Activated naive CD4-positive, alpha-beta T cell treated with anti-CD3 and anti-CD28 coated beads, Interleukin-2, amount 10 ng/mL, durations not matched to agents 7 days and 5 days (primary cell): ENCODE data around the gene HSD3B1.
"Not testable (repeated sequence)": the region's sequence is repeated elsewhere in the genome, so short reads cannot be mapped to it uniquely, and the experiment has no call there.

Experiments used
- CTCF ChIA-PET: fragments of 350-600 bp; sonication (Branson Sonifier 250); formaldehyde crosslinking; loops from one replicate; lab custom pipeline; 2021; ENCODE audit warnings: antibody characterized with exemption; lab: Charles Lee
- DNase-seq: peaks from one replicate; pipeline ENCODE4 v3.0.0-alpha.2; 2020
- H3K27ac Mint-ChIP-seq: one replicate; pipeline ENCODE4 v1.8.0; 2021; ENCODE audit warnings: mild to moderate bottlenecking, moderate library complexity, mixed read lengths
- H3K27me3 Mint-ChIP-seq: one replicate; pipeline ENCODE4 v1.8.0; 2021; ENCODE audit warnings: mild to moderate bottlenecking, mixed read lengths
- H3K36me3 Mint-ChIP-seq: one replicate; pipeline ENCODE4 v1.8.0; 2021; ENCODE audit warnings: mixed read lengths
- H3K4me1 Mint-ChIP-seq: one replicate; pipeline ENCODE4 v1.8.0; 2021; ENCODE audit warnings: mixed read lengths
- H3K4me3 Mint-ChIP-seq: one replicate; pipeline ENCODE4 v1.8.0; 2021; ENCODE audit warnings: mild to moderate bottlenecking, moderate library complexity, mixed read lengths
- H3K9me3 Mint-ChIP-seq: one replicate; pipeline ENCODE4 v1.8.0; 2021; ENCODE audit warnings: mixed read lengths

HSD3B1 gene

DNA sequence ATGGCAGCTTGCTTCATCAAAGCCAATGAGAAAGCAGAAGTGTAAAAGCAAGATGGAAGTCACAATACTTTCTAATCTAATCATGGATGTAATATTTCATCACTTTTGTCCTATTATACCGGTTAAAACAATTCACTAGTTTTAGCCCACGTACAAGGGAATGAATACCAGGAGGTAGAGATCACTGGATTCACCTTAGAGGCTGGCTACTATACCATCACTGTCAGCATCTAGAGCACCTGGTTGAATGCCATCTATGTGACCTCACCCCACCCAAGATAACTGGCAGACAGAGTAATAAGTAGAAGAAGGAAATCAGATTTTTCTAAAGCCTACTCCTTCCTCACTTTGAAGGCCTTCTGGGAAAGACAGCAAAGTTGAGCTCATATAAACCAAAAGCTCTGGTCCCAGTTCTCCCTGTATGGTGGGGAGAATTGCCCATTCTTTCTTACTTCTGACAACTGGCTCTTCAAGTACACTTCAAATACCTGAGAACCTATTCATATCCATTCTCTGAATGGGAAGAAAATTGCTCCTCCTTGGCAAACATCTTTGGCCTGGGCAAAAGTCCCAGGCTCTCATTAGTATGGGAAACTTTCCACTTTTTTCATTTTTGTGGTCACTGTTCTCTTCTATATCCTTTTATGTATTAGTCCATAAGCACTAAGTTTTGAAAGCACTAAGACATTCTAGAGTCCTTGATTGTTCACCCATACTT lies 24.8 kb downstream of the HSD3B1 start:
- peaks cover 3% of the 10 kb centered on the region for H3K27me3 Mint-ChIP-seq
- no peaks in the 10 kb centered on the region for H3K4me1 Mint-ChIP-seq
- H3K27ac Mint-ChIP-seq = no peak overlapping the region
- DNase-seq = no peak
- no peaks in the 10 kb centered on the region for H3K36me3 Mint-ChIP-seq
- H3K9me3 Mint-ChIP-seq = no peaks in the 10 kb centered on the region
- CTCF ChIA-PET = no interaction called here
- H3K4me3 Mint-ChIP-seq = no peak overlapping the region

DNA sequence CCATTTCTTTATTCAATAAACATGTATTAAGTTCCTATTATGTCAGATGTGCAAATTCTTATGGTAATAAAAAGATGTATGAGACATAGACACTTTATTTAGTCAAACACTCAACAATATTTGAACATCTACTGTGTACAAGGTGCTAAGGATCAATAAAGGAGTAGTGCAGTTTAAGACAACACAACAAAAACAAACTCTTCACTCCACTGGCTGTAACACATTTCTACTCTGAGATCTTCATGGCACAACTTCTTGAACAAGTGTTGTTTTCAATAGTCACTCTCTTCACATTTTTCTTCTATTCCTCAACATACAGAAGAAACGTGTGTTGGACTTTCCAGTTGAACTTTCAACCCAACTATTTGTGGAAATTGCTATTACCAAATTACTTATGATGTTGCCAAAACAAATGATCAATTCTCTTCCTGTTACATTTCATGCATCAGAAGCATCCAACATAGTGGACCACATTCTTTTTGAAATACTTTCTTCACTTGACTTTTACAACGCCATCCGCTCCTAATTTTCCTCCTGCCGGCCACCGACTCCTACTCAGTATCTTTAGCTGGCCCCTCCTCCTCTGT lies 25.4 kb downstream of the HSD3B1 start:
- Mint-ChIP-seq H3K27me3 (peaks cover 3% of the 10 kb centered on the region), H3K27ac (no peak overlapping the region), H3K36me3 (no peaks in the 10 kb centered on the region), H3K4me3 (no peak overlapping the region), H3K9me3 (no peaks in the 10 kb centered on the region), H3K4me1 (no peaks in the 10 kb centered on the region)
- CTCF ChIA-PET = no interaction called here
- no peak for DNase-seq

DNA sequence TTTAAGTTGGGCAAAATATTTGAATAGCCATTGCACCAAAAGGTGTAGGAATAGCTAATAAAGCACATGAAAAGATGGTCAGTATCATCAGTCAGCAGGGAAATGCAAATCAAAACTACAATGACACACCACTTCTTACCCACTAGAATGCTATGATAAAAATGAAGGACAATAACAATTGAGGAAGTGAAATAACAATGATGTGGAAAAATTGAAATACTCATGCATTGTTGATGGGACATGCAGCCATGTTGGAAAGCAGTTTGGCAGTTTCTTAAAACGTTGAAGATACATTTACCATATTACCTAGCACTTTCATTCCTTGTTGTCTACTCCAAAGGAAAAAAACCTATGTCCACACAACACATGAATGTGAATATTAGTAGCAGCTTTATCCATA lies 28.4 kb downstream of the HSD3B1 start:
- Mint-ChIP-seq H3K4me3 (no peak overlapping the region), H3K27me3 (peaks cover 3% of the 10 kb centered on the region), H3K9me3 (no peaks in the 10 kb centered on the region), H3K4me1 (no peaks in the 10 kb centered on the region), H3K36me3 (no peaks in the 10 kb centered on the region), H3K27ac (no peak overlapping the region)
- CTCF ChIA-PET = no interaction called here
- no peak for DNase-seq

DNA sequence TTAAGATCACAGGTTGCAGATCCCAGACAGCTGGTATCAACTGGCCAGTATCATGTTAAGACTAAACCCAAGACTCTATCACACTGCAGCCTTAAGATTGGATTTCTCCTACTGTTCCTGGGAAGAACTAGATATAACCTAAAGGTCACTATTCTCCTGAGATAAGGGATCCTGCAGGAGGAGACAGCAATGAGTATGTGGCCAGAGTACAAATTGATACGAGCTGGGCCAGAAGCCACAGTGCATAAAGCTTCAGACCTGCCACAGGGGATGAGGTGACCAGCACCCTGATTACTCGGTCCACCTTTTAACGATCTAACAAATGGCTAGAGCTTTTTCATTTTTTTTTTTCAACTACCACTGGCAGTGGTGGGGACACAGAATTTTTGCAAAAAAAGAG lies 31.0 kb downstream of the HSD3B1 start:
- CTCF ChIA-PET = no interaction called here
- DNase-seq = no peak
- no peaks in the 10 kb centered on the region for H3K36me3 Mint-ChIP-seq
- H3K4me1 Mint-ChIP-seq = no peaks in the 10 kb centered on the region
- H3K9me3 Mint-ChIP-seq = no peaks in the 10 kb centered on the region
- H3K27me3 Mint-ChIP-seq = peaks cover 12% of the 10 kb centered on the region
- no peak overlapping the region for H3K4me3 Mint-ChIP-seq
- no peak overlapping the region for H3K27ac Mint-ChIP-seq

DNA sequence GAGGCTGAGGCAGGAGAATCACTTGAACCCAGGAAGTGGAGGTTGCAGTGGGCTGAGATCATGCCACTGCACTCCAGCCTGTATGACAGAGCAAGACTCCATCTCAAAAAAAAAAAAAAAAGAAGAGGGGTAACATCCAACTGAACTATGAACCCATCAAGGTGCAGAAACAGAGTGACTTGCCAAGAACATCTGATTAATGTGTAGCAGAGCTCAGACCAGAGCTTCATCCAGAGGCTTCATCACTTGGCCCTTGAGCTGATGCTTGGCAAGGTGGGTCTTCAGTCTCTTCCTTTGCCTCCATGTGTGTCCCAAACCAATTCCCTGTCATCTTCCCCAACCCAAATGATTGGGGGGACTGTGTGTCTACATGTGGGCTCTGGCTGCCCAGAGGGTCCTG lies 32.6 kb downstream of the HSD3B1 start:
- CTCF ChIA-PET = no interaction called here
- no peaks in the 10 kb centered on the region for H3K36me3 Mint-ChIP-seq
- no peaks in the 10 kb centered on the region for H3K9me3 Mint-ChIP-seq
- no peaks in the 10 kb centered on the region for H3K4me1 Mint-ChIP-seq
- H3K4me3 Mint-ChIP-seq = no peak overlapping the region
- no peak overlapping the region for H3K27ac Mint-ChIP-seq
- DNase-seq = no peak
- peaks cover 15% of the 10 kb centered on the region for H3K27me3 Mint-ChIP-seq

DNA sequence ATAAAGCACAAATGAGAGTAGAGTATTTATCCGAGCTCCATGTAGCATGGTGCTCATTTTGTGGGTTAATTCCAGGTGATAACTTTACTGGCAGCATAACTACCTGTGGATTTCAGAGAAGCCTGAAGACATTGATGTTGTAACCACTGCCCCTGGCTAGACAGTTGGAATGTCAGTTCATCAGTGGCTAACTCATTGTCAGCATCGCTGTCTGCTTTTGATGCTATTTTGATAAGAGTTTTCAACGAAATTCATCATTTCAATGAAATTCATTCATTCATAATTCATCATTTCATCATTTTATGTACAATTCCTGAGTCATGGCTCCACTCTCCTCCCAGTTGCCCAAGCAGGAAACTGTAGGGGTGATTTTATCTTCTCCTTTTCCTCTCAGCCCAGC lies 34.4 kb downstream of the HSD3B1 start:
- Mint-ChIP-seq H3K9me3 (no peaks in the 10 kb centered on the region), H3K4me3 (no peak overlapping the region), H3K27ac (no peak overlapping the region), H3K27me3 (peaks cover 15% of the 10 kb centered on the region), H3K36me3 (no peaks in the 10 kb centered on the region), H3K4me1 (no peaks in the 10 kb centered on the region)
- CTCF ChIA-PET = no interaction called here
- DNase-seq = no peak

DNA sequence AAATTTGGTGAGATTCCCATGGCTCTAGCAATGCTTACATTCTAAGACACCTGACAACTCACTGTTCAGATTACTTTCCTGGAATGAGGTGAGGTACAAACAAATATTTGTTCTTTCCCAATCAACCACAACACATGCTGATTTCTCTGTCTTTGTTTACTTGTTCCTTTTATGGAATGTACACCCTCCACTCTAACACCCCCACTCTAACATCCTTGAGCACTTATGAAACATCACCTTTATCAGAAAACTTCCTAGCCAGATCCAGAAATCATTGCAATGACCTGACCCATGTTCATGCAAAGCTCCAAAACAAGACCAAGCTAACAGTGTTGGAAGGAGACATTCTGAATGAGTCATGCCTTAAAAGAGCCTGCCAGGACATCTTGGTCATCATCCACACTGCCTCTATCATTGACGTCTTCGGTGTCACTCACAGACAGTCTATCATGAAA lies 35.5 kb downstream of the HSD3B1 start:
- H3K27me3 Mint-ChIP-seq = peaks cover 18% of the 10 kb centered on the region
- H3K36me3 Mint-ChIP-seq = no peaks in the 10 kb centered on the region
- CTCF ChIA-PET = no interaction called here
- H3K4me1 Mint-ChIP-seq = no peaks in the 10 kb centered on the region
- H3K9me3 Mint-ChIP-seq = no peaks in the 10 kb centered on the region
- no peak overlapping the region for H3K4me3 Mint-ChIP-seq
- H3K27ac Mint-ChIP-seq = no peak overlapping the region
- no peak for DNase-seq

DNA sequence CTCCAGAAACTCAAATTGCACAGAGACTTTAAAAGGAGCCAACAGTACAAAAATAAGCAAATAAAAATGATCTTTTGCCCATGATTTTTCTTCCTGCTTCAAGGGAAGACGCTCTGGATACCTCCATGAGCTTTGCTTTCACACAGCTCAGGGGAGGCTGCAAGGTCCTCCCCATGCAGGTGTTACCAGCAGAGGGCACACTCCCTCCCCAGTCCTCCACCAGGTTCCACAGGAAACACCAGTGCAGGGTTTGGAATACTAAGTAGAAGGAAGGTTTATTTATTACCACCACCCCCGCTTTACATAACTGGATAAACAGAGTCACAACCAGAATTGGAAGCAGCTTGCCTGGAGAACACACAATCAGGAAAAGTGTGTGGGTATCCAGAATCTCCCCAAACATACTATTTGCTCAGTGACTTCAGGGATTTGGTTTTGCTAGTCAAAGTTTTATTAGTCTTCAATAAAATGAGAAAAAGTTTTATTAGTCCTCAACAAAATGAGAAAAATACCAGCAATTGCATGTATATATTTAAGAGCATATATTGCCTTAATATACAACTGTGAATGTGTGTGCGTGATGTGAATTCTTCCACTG lies 37.3 kb downstream of the HSD3B1 start:
- DNase-seq = peak; percentile 25
- no peak overlapping the region for H3K4me3 Mint-ChIP-seq
- H3K36me3 Mint-ChIP-seq = no peaks in the 10 kb centered on the region
- H3K27me3 Mint-ChIP-seq = peaks cover 24% of the 10 kb centered on the region
- H3K4me1 Mint-ChIP-seq = no peaks in the 10 kb centered on the region
- H3K27ac Mint-ChIP-seq = no peak overlapping the region
- CTCF ChIA-PET = interaction anchor here (0.9 kb wide), 1 partner anchor 116 kb away, joined by 3 read pairs; no protein-coding TSS in a partner anchor
- H3K9me3 Mint-ChIP-seq = no peaks in the 10 kb centered on the region

DNA sequence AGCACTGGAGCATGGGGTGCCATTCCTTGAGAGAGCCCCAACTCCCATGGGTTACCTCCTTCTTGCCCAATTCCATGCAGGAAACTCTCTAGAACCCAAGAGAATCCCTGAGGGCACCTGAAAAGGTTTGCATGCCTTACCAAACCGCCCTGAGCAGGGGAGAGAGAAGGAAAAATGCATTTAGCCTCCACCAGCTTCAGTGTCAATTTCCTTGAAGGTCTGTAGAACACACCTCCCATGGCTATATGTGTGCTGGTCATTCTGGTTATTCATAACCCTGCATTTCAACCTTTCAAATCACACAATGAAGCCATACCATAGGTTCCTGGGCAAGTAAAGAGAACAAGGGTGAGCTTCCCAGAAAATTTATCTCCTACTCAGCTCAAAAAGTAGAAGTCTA lies 39.6 kb downstream of the HSD3B1 start:
- CTCF ChIA-PET = no interaction called here
- Mint-ChIP-seq H3K4me3 (no peak overlapping the region), H3K27me3 (peaks cover 23% of the 10 kb centered on the region), H3K36me3 (no peaks in the 10 kb centered on the region), H3K9me3 (no peaks in the 10 kb centered on the region), H3K27ac (no peak overlapping the region), H3K4me1 (no peaks in the 10 kb centered on the region)
- no peak for DNase-seq

DNA sequence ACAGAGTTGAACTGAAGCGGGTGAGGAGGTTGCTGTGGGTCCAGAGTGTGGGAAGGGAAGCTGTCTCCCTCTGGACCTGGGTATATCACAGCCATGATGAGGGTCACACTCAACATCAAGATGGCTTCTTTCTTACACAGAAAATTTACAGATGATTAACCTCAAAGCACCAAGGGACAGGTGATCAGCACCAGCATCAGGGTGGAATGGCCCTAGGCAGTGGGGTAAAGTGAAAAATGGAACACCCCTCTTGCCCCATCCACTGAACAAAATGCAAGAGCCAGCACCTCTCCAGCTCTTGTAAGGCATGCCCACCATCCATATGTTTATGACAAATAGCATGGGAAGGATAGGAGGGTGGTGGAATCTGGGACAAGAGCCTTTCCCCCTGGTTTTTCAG lies 40.3 kb downstream of the HSD3B1 start:
- H3K36me3 Mint-ChIP-seq = no peaks in the 10 kb centered on the region
- no peak overlapping the region for H3K27ac Mint-ChIP-seq
- DNase-seq = no peak
- CTCF ChIA-PET = no interaction called here
- H3K4me1 Mint-ChIP-seq = no peaks in the 10 kb centered on the region
- H3K4me3 Mint-ChIP-seq = no peak overlapping the region
- H3K27me3 Mint-ChIP-seq = peaks cover 19% of the 10 kb centered on the region
- no peaks in the 10 kb centered on the region for H3K9me3 Mint-ChIP-seq

DNA sequence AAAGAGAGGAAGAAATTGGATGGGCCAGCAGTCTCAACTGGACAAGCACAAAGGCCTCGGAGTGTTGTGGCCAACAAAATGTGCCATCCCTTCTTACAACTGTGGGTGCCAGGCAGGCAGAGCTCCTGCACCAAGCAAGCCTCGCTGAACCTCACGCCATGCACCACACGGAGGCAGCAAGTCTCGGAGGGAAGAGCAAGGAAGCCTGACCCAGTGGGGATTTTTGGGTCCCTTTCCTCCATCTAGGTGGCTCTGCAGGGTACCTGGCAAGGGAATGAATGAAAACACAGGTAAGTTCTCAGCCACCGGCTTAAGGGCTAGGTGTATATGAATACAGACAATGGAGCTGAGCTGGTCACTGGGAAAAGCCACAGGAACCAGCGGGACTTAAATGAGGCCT lies 40.8 kb downstream of the HSD3B1 start:
- CTCF ChIA-PET = interaction anchor here (2.5 kb wide), 1 partner anchor 128 kb away, joined by 6 read pairs; no protein-coding TSS in a partner anchor
- Mint-ChIP-seq H3K4me1 (no peaks in the 10 kb centered on the region), H3K27me3 (peaks cover 21% of the 10 kb centered on the region), H3K36me3 (no peaks in the 10 kb centered on the region), H3K4me3 (no peak overlapping the region), H3K9me3 (no peaks in the 10 kb centered on the region), H3K27ac (no peak overlapping the region)
- DNase-seq = no peak

DNA sequence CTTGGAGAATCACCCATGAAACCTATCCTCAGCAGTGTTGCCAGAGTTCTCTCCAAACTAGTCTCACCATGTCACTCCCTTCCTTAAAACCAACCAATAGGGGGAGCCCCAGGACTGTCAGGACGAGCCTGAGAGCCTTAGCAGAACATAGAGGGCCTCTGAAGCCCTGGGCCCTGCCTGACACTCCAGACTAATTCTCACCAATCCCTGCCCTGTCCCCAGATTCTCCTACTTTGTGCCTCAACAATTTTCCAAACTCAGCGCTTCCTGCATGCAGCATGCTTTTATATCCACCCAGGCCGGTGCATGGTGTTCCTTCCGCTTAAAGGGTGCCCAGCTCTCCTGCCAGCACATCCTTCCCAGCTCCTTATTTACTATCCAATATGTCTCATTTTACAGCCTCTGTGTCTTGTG lies 42.7 kb downstream of the HSD3B1 start:
- DNase-seq = peak; percentile 36
- H3K36me3 Mint-ChIP-seq = no peaks in the 10 kb centered on the region
- no peak overlapping the region for H3K27ac Mint-ChIP-seq
- H3K4me1 Mint-ChIP-seq = no peaks in the 10 kb centered on the region
- H3K4me3 Mint-ChIP-seq = no peak overlapping the region
- H3K9me3 Mint-ChIP-seq = no peaks in the 10 kb centered on the region
- CTCF ChIA-PET = interaction anchor here (1.3 to 2.5 kb wide), 2 partner anchors 126 to 127 kb away, joined by 3 to 6 read pairs; no protein-coding TSS in a partner anchor
- H3K27me3 Mint-ChIP-seq = peaks cover 16% of the 10 kb centered on the region

DNA sequence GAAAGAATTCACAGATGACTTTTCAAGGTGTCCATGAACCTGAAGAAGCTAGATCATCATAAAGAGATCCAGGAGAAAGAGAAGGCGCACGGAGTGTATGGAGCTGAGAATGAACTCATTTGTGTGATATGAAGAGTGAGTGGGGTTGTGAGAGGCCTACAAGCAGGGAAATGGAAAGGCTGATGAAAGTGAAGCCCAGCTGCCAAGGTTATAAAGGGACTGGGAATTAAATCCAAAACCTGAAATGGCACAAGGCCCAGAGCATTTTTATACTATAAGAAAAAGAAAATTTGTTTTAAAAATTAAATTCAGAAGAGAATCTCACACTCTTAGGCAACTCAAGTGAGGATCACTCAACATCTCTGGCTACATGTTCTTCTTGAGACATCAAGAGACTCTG lies 43.4 kb downstream of the HSD3B1 start:
- Mint-ChIP-seq H3K9me3 (no peaks in the 10 kb centered on the region), H3K27ac (no peak overlapping the region), H3K36me3 (no peaks in the 10 kb centered on the region), H3K4me1 (no peaks in the 10 kb centered on the region), H3K4me3 (no peak overlapping the region), H3K27me3 (peaks cover 16% of the 10 kb centered on the region)
- no peak for DNase-seq
- CTCF ChIA-PET = interaction anchor here (1.3 to 2.5 kb wide), 2 partner anchors 125 to 127 kb away, joined by 3 to 6 read pairs; no protein-coding TSS in a partner anchor

DNA sequence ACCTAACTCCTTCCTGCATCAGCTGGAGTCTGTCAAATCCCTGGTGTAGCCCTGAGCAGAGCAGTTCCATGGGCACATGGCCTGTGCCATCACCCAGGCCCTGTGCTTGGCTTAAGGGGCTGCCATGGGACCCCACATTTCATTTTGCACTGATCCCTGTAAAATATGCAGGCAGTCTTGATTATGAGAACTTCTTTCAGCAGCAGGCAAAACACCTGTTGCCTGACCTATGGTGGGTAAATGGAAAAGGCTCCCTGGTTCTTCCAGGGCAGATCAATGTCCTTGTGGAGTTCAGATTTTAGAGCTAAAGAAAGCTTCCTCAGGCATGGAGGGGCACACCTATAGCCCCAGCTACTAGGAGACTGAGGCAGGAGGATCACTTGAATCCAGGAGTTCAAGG lies 44.2 kb downstream of the HSD3B1 start:
- Mint-ChIP-seq H3K4me3 (no peak overlapping the region), H3K27ac (no peak overlapping the region)
- CTCF ChIA-PET = no interaction called here

DNA sequence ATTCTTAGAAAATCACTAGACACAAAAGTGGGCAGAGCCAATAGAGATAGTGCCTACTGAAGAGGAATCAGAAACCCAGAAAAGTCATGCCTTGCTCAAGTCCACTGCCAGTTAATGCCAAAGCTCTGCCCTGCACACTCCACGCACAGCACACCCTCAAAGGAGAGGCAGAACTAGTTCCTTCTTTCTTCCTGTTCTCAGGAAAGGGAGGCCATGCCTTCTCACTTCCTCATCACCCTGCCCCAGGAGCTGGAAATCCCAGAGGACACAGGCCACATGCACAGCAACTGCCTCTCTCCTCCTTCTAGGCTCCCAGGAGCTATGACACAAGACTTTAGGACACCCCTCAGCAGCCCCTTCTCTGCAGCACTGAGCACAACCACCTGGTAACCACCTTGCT lies 45.6 kb downstream of the HSD3B1 start:
- DNase-seq, H3K9me3 Mint-ChIP-seq, H3K27ac Mint-ChIP-seq, H3K4me3 Mint-ChIP-seq, CTCF ChIA-PET, H3K4me1 Mint-ChIP-seq, H3K36me3 Mint-ChIP-seq: not testable (repeated sequence)
- H3K27me3 Mint-ChIP-seq = peaks cover 13% of the 10 kb centered on the region

More for the DNA sequence above, 44.2 kb downstream of the HSD3B1 start:
- DNase-seq = no peak
- no peaks in the 10 kb centered on the region for H3K9me3 Mint-ChIP-seq
- peaks cover 16% of the 10 kb centered on the region for H3K27me3 Mint-ChIP-seq
- no peaks in the 10 kb centered on the region for H3K36me3 Mint-ChIP-seq
- H3K4me1 Mint-ChIP-seq = no peaks in the 10 kb centered on the region
